IMR-90 (cell line): ENCODE measurements around the gene GATD1. TPM values are rescaled to one million over a fixed set of nuclear protein-coding genes. Genes with fewer than 3 reads are reported as not detected.

Experiments used
- ATAC-seq: fragments of 200-7000 bp; cut with Tn5 transposase; 2 replicates; pipeline ENCODE4 v1.9.1; 2020; ENCODE audit warnings: low read depth, mild to moderate bottlenecking, moderate library complexity
- BruUV-seq: library from RNA; stranded (reverse); fragments of 400-500 nt; replicated peaks from 2 replicates; lab custom pipeline; 2021; lab: Mats Ljungman, UMichigan
- CTCF ChIA-PET: fragments of 300-600 bp; formaldehyde crosslinking; extraction: SDS; loops from one replicate; lab custom pipeline; 2021; ENCODE audit warnings: antibody characterized with exemption; lab: Yijun Ruan, JAX
- POLR2A ChIA-PET: fragments of 300-600 bp; sonication (Branson Sonifier 250); formaldehyde crosslinking; loops from one replicate; lab custom pipeline; 2022; ENCODE audit warnings: antibody characterized with exemption; ENCODE audit not compliant: unreplicated experiment; lab: Charles Lee
- DNase-seq: peaks from one replicate; pipeline ENCODE4 v3.0.0; 2013
- H2AFZ ChIP-seq: replicated peaks from 2 replicates; pipeline ENCODE3; 2013; ENCODE audit warnings: low read length, mild to moderate bottlenecking; ENCODE audit not compliant: poor library complexity
- H2AK5ac ChIP-seq: 2 replicates; pipeline ENCODE4 v1.6.1; 2013; ENCODE audit warnings: low read depth, low read length, inconsistent platforms
- H2AK9ac ChIP-seq: replicated peaks from 2 replicates; pipeline ENCODE3; 2013; ENCODE audit warnings: mild to moderate bottlenecking, low read depth, low read length, moderate library complexity; ENCODE audit not compliant: poor library complexity
- H2BK120ac ChIP-seq: 2 replicates; pipeline ENCODE4 v1.6.1; 2013; ENCODE audit warnings: low read depth, low read length, inconsistent platforms
- H2BK15ac ChIP-seq: 3 replicates; pipeline ENCODE4 v1.6.1; 2013; ENCODE audit warnings: low read depth, low read length, inconsistent platforms
- H2BK20ac ChIP-seq: 2 replicates; pipeline ENCODE4 v1.6.1; 2013; ENCODE audit warnings: low read depth, mild to moderate bottlenecking, inconsistent platforms, low read length, moderate library complexity
- H2BK5ac ChIP-seq: 2 replicates; pipeline ENCODE4 v1.6.1; 2013; ENCODE audit warnings: mild to moderate bottlenecking, low read depth, low read length, inconsistent platforms; ENCODE audit not compliant: poor library complexity, severe bottlenecking
- H3K14ac ChIP-seq: replicated peaks from 2 replicates; pipeline ENCODE4 v1.6.1; 2013; ENCODE audit warnings: low read depth, low read length, inconsistent platforms
- H3K18ac ChIP-seq: 2 replicates; pipeline ENCODE4 v1.6.1; 2013; ENCODE audit warnings: low read depth, low read length, control low read depth
- H3K23ac ChIP-seq: 2 replicates; pipeline ENCODE4 v1.6.1; 2013; ENCODE audit warnings: low read depth, low read length, inconsistent platforms
- H3K27ac ChIP-seq: 2 replicates; pipeline ENCODE4 v1.5.1; 2013; ENCODE audit warnings: mild to moderate bottlenecking, control low read depth, low read length; ENCODE audit not compliant: insufficient read depth
- H3K27me3 ChIP-seq: 2 replicates; pipeline ENCODE4 v1.6.1; 2013; ENCODE audit warnings: low read length; ENCODE audit not compliant: control insufficient read depth, insufficient read depth
- H3K36me3 ChIP-seq: 2 replicates; pipeline ENCODE4 v1.6.1; 2013; ENCODE audit warnings: low read length, mixed read lengths; ENCODE audit not compliant: control insufficient read depth, insufficient read depth
- H3K4ac ChIP-seq: 2 replicates; pipeline ENCODE4 v1.6.1; 2013; ENCODE audit warnings: low read depth, low read length, inconsistent platforms
- H3K4me1 ChIP-seq: 2 replicates; pipeline ENCODE4 v1.6.1; 2013; ENCODE audit warnings: low read length, mixed read lengths; ENCODE audit not compliant: control insufficient read depth, insufficient read depth
- H3K4me2 ChIP-seq: 2 replicates; pipeline ENCODE4 v1.6.1; 2013; ENCODE audit warnings: low read depth, mild to moderate bottlenecking, control low read depth, low read length, moderate library complexity
- H3K4me3 ChIP-seq: 2 replicates; pipeline ENCODE4 v1.5.1; 2013; ENCODE audit warnings: low read depth, mild to moderate bottlenecking, control low read depth, low read length, moderate library complexity; ENCODE audit not compliant: insufficient read depth
- H3K56ac ChIP-seq: 2 replicates; pipeline ENCODE4 v1.6.1; 2013; ENCODE audit warnings: low read length, inconsistent platforms; ENCODE audit not compliant: insufficient read depth; ENCODE audit errors: extremely low read depth
- H3K79me1 ChIP-seq, 2 experiments: 2 replicates each; pipeline ENCODE4 v1.6.1; 2013; ENCODE audit warnings: low read length in 2 of 2, inconsistent platforms in 1 of 2, low read depth in 1 of 2
- H3K9ac ChIP-seq: 2 replicates; pipeline ENCODE4 v1.6.1; 2013; ENCODE audit warnings: low read depth, low read length, control low read depth
- H3K9me1 ChIP-seq: 2 replicates; pipeline ENCODE4 v1.6.1; 2013; ENCODE audit warnings: low read length, inconsistent platforms; ENCODE audit not compliant: insufficient read depth
- H3K9me3 ChIP-seq: 2 replicates; pipeline ENCODE4 v1.6.1; 2013; ENCODE audit warnings: low read length; ENCODE audit not compliant: control insufficient read depth, insufficient read depth
- H4K20me1 ChIP-seq: 2 replicates; pipeline ENCODE4 v1.6.1; 2013; ENCODE audit warnings: low read length, inconsistent platforms; ENCODE audit not compliant: insufficient read depth
- H4K5ac ChIP-seq: 2 replicates; pipeline ENCODE4 v1.6.1; 2013; ENCODE audit warnings: mild to moderate bottlenecking, low read depth, low read length, control low read depth
- H4K8ac ChIP-seq, 2 experiments: 2 replicates each; pipeline ENCODE4 v1.6.1; 2013; ENCODE audit warnings: low read depth in 2 of 2, low read length in 2 of 2, control low read depth in 1 of 2, inconsistent platforms in 1 of 2
- H4K91ac ChIP-seq: 2 replicates; pipeline ENCODE4 v1.6.1; 2013; ENCODE audit warnings: low read depth, low read length, inconsistent platforms; ENCODE audit not compliant: insufficient read depth
- BHLHE40 ChIP-seq: fragments of 150-350 bp; IDR thresholded peaks from 2 replicates; pipeline ENCODE4 v1.6.1; 2016; ENCODE audit warnings: mild to moderate bottlenecking, low read depth, low read length
- CEBPB ChIP-seq: IDR thresholded peaks from 2 replicates; pipeline ENCODE4 v1.6.1; 2012; ENCODE audit warnings: low read depth, low read length, improper control_type of control experiment
- CHD1 ChIP-seq: IDR thresholded peaks from 2 replicates; pipeline ENCODE4 v1.6.1; 2012; ENCODE audit warnings: low read depth, low read length, improper control_type of control experiment
- CTCF ChIP-seq: conservative IDR thresholded peaks from 2 replicates; pipeline ENCODE4 v1.5.1; 2012; ENCODE audit warnings: mild to moderate bottlenecking, low read depth, low read length, improper control_type of control experiment
- ELK1 ChIP-seq: fragments of 150-350 bp; IDR thresholded peaks from 2 replicates; pipeline ENCODE4 v1.6.1; 2016; ENCODE audit warnings: low read depth, mild to moderate bottlenecking, low read length, moderate library complexity, borderline replicate concordance
- MAZ ChIP-seq: IDR thresholded peaks from 2 replicates; pipeline ENCODE4 v1.6.1; 2012; ENCODE audit warnings: low read depth, mild to moderate bottlenecking, low read length, improper control_type of control experiment, moderate library complexity, borderline replicate concordance
- MXI1 ChIP-seq: IDR thresholded peaks from 2 replicates; pipeline ENCODE4 v1.6.1; 2012; ENCODE audit warnings: low read depth, mild to moderate bottlenecking, low read length, moderate library complexity, borderline replicate concordance
- NFE2L2 ChIP-seq: fragments of 150-350 bp; IDR thresholded peaks from 2 replicates; pipeline ENCODE4 v1.6.1; 2016; ENCODE audit warnings: low read depth, mild to moderate bottlenecking, low read length
- POLR2A ChIP-seq: IDR thresholded peaks from 2 replicates; pipeline ENCODE4 v1.6.1; 2012; ENCODE audit warnings: mild to moderate bottlenecking, low read depth, low read length
- RAD21 ChIP-seq: IDR thresholded peaks from 2 replicates; pipeline ENCODE4 v1.6.1; 2012; ENCODE audit warnings: low read length, improper control_type of control experiment
- RCOR1 ChIP-seq: IDR thresholded peaks from 2 replicates; pipeline ENCODE4 v1.6.1; 2012; ENCODE audit warnings: mild to moderate bottlenecking, low read length, improper control_type of control experiment; ENCODE audit not compliant: insufficient replicate concordance
- RFX5 ChIP-seq: IDR thresholded peaks from 2 replicates; pipeline ENCODE4 v1.8.0; 2012; ENCODE audit warnings: low read depth, mild to moderate bottlenecking, low read length, moderate library complexity
- SMC3 ChIP-seq: fragments of 150-350 bp; IDR thresholded peaks from 2 replicates; pipeline ENCODE4 v1.6.1; 2016; ENCODE audit warnings: low read depth, mild to moderate bottlenecking, antibody characterized with exemption, low read length, moderate library complexity
- USF2 ChIP-seq: fragments of 150-350 bp; IDR thresholded peaks from 2 replicates; pipeline ENCODE4 v1.6.1; 2017; ENCODE audit warnings: mild to moderate bottlenecking, antibody characterized with exemption, low read length, low read depth
- WGBS, 2 experiments: methylation state at CpG; one replicate each; pipeline versions ENCODE4 v1.1.5 to v1.1.7; 2013; ENCODE audit warnings: missing lambda C conversion rate in 2 of 2; ENCODE audit not compliant: insufficient read length in 1 of 2; ENCODE audit errors: extremely low coverage in 2 of 2; 5-methylcytosine and 5-hydroxymethylcytosine counted together
- dilution Hi-C: fragments of 300-500 bp; cut with HindIII; formaldehyde crosslinking; loops from one replicate; pipeline ENCODE4 v1.14.3; 2018; ENCODE audit warnings: low sequenced_read_pairs; ENCODE audit not compliant: unreplicated experiment
- in situ Hi-C: fragments of 300-500 bp; cut with MboI; formaldehyde crosslinking; loops from 3 replicates; pipeline ENCODE4 v1.14.3; 2019; ENCODE audit warnings: low sequenced_read_pairs, inconsistent platforms, mixed read lengths
- intact Hi-C: fragments of 100-400 bp; cut with micrococcal nuclease; formaldehyde crosslinking; loops from 2 replicates; pipeline ENCODE4 v1.10.0; 2022
- polyA plus RNA-seq, 3 experiments: library from polyadenylated mRNA; depleted of rRNA; stranded (reverse); fragments of >200 nt; gene quantifications; 2 replicates each; pipeline ENCODE4 v1.2.3, GENCODE V29; 2012; ENCODE audit warnings: low replicate concordance in 1 of 3
- total RNA-seq: library from RNA; depleted of rRNA; stranded (reverse); fragments of >200 nt; gene quantifications from 2 replicates; pipeline ENCODE4 v1.2.3, GENCODE V29; 2012

GATD1 gene
- total and polyA plus RNA-seq, 2 of the 4 experiments (the other 2 are of a cell fraction): 3.0 to 52.5 TPM

- H3K4me2 ChIP-seq: no peak overlapping the region
- H4K20me1 ChIP-seq: peaks cover 62% of the 10 kb centered on the region
- WGBS, 2 experiments: 98% methylated on average over 14 of the region's 32 CpGs; no CpG with 5 or more reads in 1 of the 2 experiments
- no TSS peak for BruUV-seq
- no peak overlapping the region for H3K18ac ChIP-seq
- no peak overlapping the region for H3K4ac ChIP-seq
- ChIA-PET POLR2A (interaction anchor here (0.5 kb wide), 1 partner anchor 31 kb away, joined by 7 read pairs; no protein-coding TSS in a partner anchor), CTCF (no interaction called here)
- in situ Hi-C loops (no loop called here), intact Hi-C loops (no loop called here), dilution Hi-C loops (no loop called here)
- no peak for DNase-seq
- H3K27ac ChIP-seq: no peak overlapping the region
- no peak overlapping the region for H4K91ac ChIP-seq
- peaks cover 9% of the 10 kb centered on the region for H3K4me1 ChIP-seq
- peaks cover 8% of the 10 kb centered on the region; the same call in 1 of the 2 replicates for H3K9me1 ChIP-seq
- no peak overlapping the region for H3K14ac ChIP-seq
- no peak overlapping the region for H2BK15ac ChIP-seq
- H3K23ac ChIP-seq: no peak overlapping the region
- H3K9ac ChIP-seq: no peak overlapping the region
- no peak overlapping the region for H2BK5ac ChIP-seq
- H3K9me3 ChIP-seq: no peaks in the 10 kb centered on the region
- no peak overlapping the region for H4K5ac ChIP-seq
- H3K27me3 ChIP-seq: no peaks in the 10 kb centered on the region
- no peak overlapping the region for H2BK20ac ChIP-seq
- H3K4me3 ChIP-seq: no peak overlapping the region
- H3K56ac ChIP-seq: no peak overlapping the region
- H2AK9ac ChIP-seq: no peak overlapping the region
- H2AK5ac ChIP-seq: no peak overlapping the region
- peaks cover 9 to 64% of the 10 kb centered on the region in 2 experiments for H3K79me1 ChIP-seq
- no peak overlapping the region for H2BK120ac ChIP-seq
- ATAC-seq: no peak
- H2AFZ ChIP-seq: no peak overlapping the region
- peaks cover 54% of the 10 kb centered on the region for H3K36me3 ChIP-seq
- no peak overlapping the region for H4K8ac ChIP-seq
- no peak for TF ChIP-seq CEBPB
- TF ChIP-seq NFE2L2: no peak
- no peak for TF ChIP-seq MAZ
- no peak for TF ChIP-seq BHLHE40
- no peak for TF ChIP-seq POLR2A
- TF ChIP-seq RAD21: no peak
- no peak for TF ChIP-seq RFX5
- TF ChIP-seq CTCF: no peak
- TF ChIP-seq MXI1: no peak
- TF ChIP-seq CHD1: no peak
- TF ChIP-seq SMC3: no peak
- TF ChIP-seq ELK1: no peak
- no peak for TF ChIP-seq USF2
- TF ChIP-seq RCOR1: no peak
These were observed 6.4 kb downstream of the GATD1 start for GRCh38 chr11:770642-771616.
